ENCODE data around the gene BICDL1. TPM values are rescaled to one million over a fixed set of nuclear protein-coding genes. Genes with fewer than 3 reads are reported as not detected.

BICDL1 gene
- polyA plus RNA-seq, 3 donors from 2014 or later: 1.0 TPM; not detected in 1

GRCh38 chr12:120067084-120067869 is 78.2 kb downstream of the BICDL1 start:
- no peaks in the 10 kb centered on the region for H3K4me1 Mint-ChIP-seq

GRCh38 chr12:120067901-120068300 is 78.9 kb downstream of the BICDL1 start:
- H3K27ac Mint-ChIP-seq: no peak overlapping the region

More at GRCh38 chr12:120067084-120067869, 78.2 kb downstream of the BICDL1 start:
- Mint-ChIP-seq H3K4me3 (no peak overlapping the region), H3K27me3 (ENCODE audit: low read depth in 3 of 3) (peaks cover 0 to 2% (median 0%) of the 10 kb centered on the region in 3 donors), H3K36me3 (peaks cover 4 to 21% (median 8%) of the 10 kb centered on the region in 3 donors), H3K9me3 (no peaks in the 10 kb centered on the region), H3K27ac (peak overlapping the region in 1 of 6 donors; percentile 42)
- DNase-seq: no peak

GRCh38 chr12:120069278-120069677 is 80.2 kb downstream of the BICDL1 start:
- H3K4me1 Mint-ChIP-seq: no peaks in the 10 kb centered on the region
- H3K36me3 Mint-ChIP-seq: peaks cover 4 to 36% (median 8%) of the 10 kb centered on the region in 3 donors
- no peaks in the 10 kb centered on the region for H3K27me3 Mint-ChIP-seq (ENCODE audit: low read depth in 3 of 3)
- no peak overlapping the region for H3K27ac Mint-ChIP-seq
- no peak overlapping the region for H3K4me3 Mint-ChIP-seq
- no peak for DNase-seq
- H3K9me3 Mint-ChIP-seq: no peaks in the 10 kb centered on the region

More at GRCh38 chr12:120067901-120068300, 78.9 kb downstream of the BICDL1 start:
- no peaks in the 10 kb centered on the region for H3K9me3 Mint-ChIP-seq
- no peak for DNase-seq
- peaks cover 4 to 26% (median 8%) of the 10 kb centered on the region in 3 donors for H3K36me3 Mint-ChIP-seq
- H3K27me3 Mint-ChIP-seq (ENCODE audit: low read depth in 3 of 3): peaks cover 0 to 2% (median 0%) of the 10 kb centered on the region in 3 donors
- no peaks in the 10 kb centered on the region for H3K4me1 Mint-ChIP-seq
- no peak overlapping the region for H3K4me3 Mint-ChIP-seq

- H3K27ac Mint-ChIP-seq: no peak overlapping the region
- peaks cover 4 to 35% (median 9%) of the 10 kb centered on the region in 3 donors for H3K36me3 Mint-ChIP-seq
- H3K9me3 Mint-ChIP-seq: no peaks in the 10 kb centered on the region
- no peak for DNase-seq
- H3K27me3 Mint-ChIP-seq (ENCODE audit: low read depth in 3 of 3): no peaks in the 10 kb centered on the region
- no peak overlapping the region for H3K4me3 Mint-ChIP-seq
- H3K4me1 Mint-ChIP-seq: no peaks in the 10 kb centered on the region
Observed at GRCh38 chr12:120071493-120072020, 82.5 kb downstream of the BICDL1 start.

GRCh38 chr12:120072472-120073249 is 83.6 kb downstream of the BICDL1 start:
- no peak overlapping the region for H3K27ac Mint-ChIP-seq

GRCh38 chr12:120075034-120075616 is 86.1 kb downstream of the BICDL1 start:
- H3K9me3 Mint-ChIP-seq: no peaks in the 10 kb centered on the region
- H3K36me3 Mint-ChIP-seq: peaks cover 4 to 34% (median 17%) of the 10 kb centered on the region in 3 donors
- no peak for DNase-seq
- H3K27me3 Mint-ChIP-seq (ENCODE audit: low read depth in 3 of 3): no peaks in the 10 kb centered on the region
- no peak overlapping the region for H3K4me3 Mint-ChIP-seq
- H3K27ac Mint-ChIP-seq: no peak overlapping the region
- H3K4me1 Mint-ChIP-seq: no peaks in the 10 kb centered on the region

More at GRCh38 chr12:120072472-120073249, 83.6 kb downstream of the BICDL1 start:
- Mint-ChIP-seq H3K27me3 (ENCODE audit: low read depth in 3 of 3) (no peaks in the 10 kb centered on the region), H3K4me1 (no peaks in the 10 kb centered on the region), H3K4me3 (no peak overlapping the region), H3K9me3 (no peaks in the 10 kb centered on the region), H3K36me3 (peaks cover 4 to 34% (median 13%) of the 10 kb centered on the region in 3 donors)
- DNase-seq: no peak

- Mint-ChIP-seq H3K27ac (no peak overlapping the region), H3K4me3 (no peak overlapping the region), H3K9me3 (no peaks in the 10 kb centered on the region), H3K4me1 (no peaks in the 10 kb centered on the region), H3K27me3 (ENCODE audit: low read depth in 3 of 3) (no peaks in the 10 kb centered on the region), H3K36me3 (peaks cover 6 to 36% (median 19%) of the 10 kb centered on the region in 3 donors)
- DNase-seq: no peak
Observed at GRCh38 chr12:120076651-120077050, 87.6 kb downstream of the BICDL1 start.

GRCh38 chr12:120077260-120077659 is 88.2 kb downstream of the BICDL1 start:
- H3K27ac Mint-ChIP-seq: no peak overlapping the region
- H3K9me3 Mint-ChIP-seq: no peaks in the 10 kb centered on the region
- no peaks in the 10 kb centered on the region for H3K27me3 Mint-ChIP-seq (ENCODE audit: low read depth in 3 of 3)
- no peaks in the 10 kb centered on the region for H3K4me1 Mint-ChIP-seq
- no peak overlapping the region for H3K4me3 Mint-ChIP-seq
- peaks cover 4 to 36% (median 24%) of the 10 kb centered on the region in 3 donors for H3K36me3 Mint-ChIP-seq
- no peak for DNase-seq

GRCh38 chr12:120078868-120079267 is 89.8 kb downstream of the BICDL1 start:
- H3K36me3 Mint-ChIP-seq: peaks cover 4 to 25% (median 24%) of the 10 kb centered on the region in 3 donors
- DNase-seq: no peak
- H3K27ac Mint-ChIP-seq: no peak overlapping the region
- H3K4me1 Mint-ChIP-seq: no peaks in the 10 kb centered on the region
- no peaks in the 10 kb centered on the region for H3K9me3 Mint-ChIP-seq
- H3K27me3 Mint-ChIP-seq (ENCODE audit: low read depth in 3 of 3): no peaks in the 10 kb centered on the region
- H3K4me3 Mint-ChIP-seq: no peak overlapping the region

GRCh38 chr12:120079411-120080400 is 90.7 kb downstream of the BICDL1 start:
- Mint-ChIP-seq H3K9me3 (no peaks in the 10 kb centered on the region), H3K27me3 (ENCODE audit: low read depth in 3 of 3) (no peaks in the 10 kb centered on the region), H3K4me3 (no peak overlapping the region), H3K27ac (no peak overlapping the region), H3K4me1 (no peaks in the 10 kb centered on the region), H3K36me3 (peaks cover 4 to 24% (median 20%) of the 10 kb centered on the region in 3 donors)
- no peak for DNase-seq

GRCh38 chr12:120081641-120082040 is 92.6 kb downstream of the BICDL1 start:
- no peak for DNase-seq
- Mint-ChIP-seq H3K27ac (no peak overlapping the region), H3K4me1 (peaks cover 7 to 10% of the 10 kb centered on the region in 2 donors), H3K9me3 (no peaks in the 10 kb centered on the region), H3K4me3 (no peak overlapping the region), H3K36me3 (peaks cover 4 to 22% (median 14%) of the 10 kb centered on the region in 3 donors), H3K27me3 (ENCODE audit: low read depth in 3 of 3) (peaks cover 0 to under 1% (median 0%) of the 10 kb centered on the region in 3 donors)

- Mint-ChIP-seq H3K27me3 (ENCODE audit: low read depth in 3 of 3) (peaks cover 8 to 16% (median 11%) of the 10 kb centered on the region in 3 donors), H3K36me3 (peaks cover 8 to 26% (median 12%) of the 10 kb centered on the region in 3 donors), H3K4me3 (peak overlapping the region in 4 of 5 donors; percentile 61 to 86 (median 80)), H3K9me3 (no peaks in the 10 kb centered on the region), H3K4me1 (peaks cover 20 to 27% of the 10 kb centered on the region in 2 donors), H3K27ac (peak overlapping the region; percentile 77 to 94 (median 91))
- no peak for DNase-seq
Observed at GRCh38 chr12:120085920-120086645, 97.0 kb downstream of the BICDL1 start.

All from immature natural killer cell (primary cell).